Measurements from ENCODE around the gene EIF4EBP3. TPM values are rescaled to one million over a fixed set of nuclear protein-coding genes. Genes with fewer than 3 reads are reported as not detected.

The EIF4EBP3 gene
- total RNA-seq, 1 experiment from 2014 or later, result 8.4 TPM

DNA sequence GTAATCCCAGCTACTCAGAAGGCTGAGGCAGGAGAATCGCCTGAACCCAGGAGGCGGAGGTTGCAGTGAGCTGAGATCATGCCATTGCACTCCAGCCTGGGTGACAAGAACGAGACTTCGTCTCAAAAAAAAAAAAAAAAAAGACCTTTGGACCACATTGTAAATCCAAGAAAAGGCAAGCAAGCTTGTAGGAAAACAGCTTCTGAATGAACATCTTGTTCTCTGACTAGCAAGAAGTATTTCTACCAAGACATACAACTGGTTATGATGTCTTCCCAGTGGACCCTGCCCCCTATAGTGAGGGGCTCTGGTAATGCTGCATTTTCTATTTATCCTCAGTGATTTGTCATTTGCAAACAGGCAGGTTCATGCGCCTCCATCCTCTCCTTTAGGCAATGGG is 4.5 kb upstream of the EIF4EBP3 start:
- ATAC-seq (no peak), DNase-seq (ENCODE audit: low spot score) (no peak)
- Mint-ChIP-seq H3K27ac (no peak overlapping the region), H3K4me1 (peaks cover 12% of the 10 kb centered on the region), H3K27me3 (ENCODE audit: low read depth) (no peaks in the 10 kb centered on the region), H3K9me3 (no peaks in the 10 kb centered on the region), H3K4me3 (no peak overlapping the region), H3K36me3 (peaks cover 48% of the 10 kb centered on the region)
- POLR2A ChIA-PET, result no interaction called here
- CTCF ChIA-PET, result no interaction called here
- TF ChIP-seq, protein P1, sequence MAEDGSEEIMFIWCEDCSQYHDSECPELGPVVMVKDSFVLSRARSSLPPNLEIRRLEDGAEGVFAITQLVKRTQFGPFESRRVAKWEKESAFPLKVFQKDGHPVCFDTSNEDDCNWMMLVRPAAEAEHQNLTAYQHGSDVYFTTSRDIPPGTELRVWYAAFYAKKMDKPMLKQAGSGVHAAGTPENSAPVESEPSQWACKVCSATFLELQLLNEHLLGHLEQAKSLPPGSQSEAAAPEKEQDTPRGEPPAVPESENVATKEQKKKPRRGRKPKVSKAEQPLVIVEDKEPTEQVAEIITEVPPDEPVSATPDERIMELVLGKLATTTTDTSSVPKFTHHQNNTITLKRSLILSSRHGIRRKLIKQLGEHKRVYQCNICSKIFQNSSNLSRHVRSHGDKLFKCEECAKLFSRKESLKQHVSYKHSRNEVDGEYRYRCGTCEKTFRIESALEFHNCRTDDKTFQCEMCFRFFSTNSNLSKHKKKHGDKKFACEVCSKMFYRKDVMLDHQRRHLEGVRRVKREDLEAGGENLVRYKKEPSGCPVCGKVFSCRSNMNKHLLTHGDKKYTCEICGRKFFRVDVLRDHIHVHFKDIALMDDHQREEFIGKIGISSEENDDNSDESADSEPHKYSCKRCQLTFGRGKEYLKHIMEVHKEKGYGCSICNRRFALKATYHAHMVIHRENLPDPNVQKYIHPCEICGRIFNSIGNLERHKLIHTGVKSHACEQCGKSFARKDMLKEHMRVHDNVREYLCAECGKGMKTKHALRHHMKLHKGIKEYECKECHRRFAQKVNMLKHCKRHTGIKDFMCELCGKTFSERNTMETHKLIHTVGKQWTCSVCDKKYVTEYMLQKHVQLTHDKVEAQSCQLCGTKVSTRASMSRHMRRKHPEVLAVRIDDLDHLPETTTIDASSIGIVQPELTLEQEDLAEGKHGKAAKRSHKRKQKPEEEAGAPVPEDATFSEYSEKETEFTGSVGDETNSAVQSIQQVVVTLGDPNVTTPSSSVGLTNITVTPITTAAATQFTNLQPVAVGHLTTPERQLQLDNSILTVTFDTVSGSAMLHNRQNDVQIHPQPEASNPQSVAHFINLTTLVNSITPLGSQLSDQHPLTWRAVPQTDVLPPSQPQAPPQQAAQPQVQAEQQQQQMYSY (CRISPR knock-in tag; IDR thresholded peaks at IDR 0.05), result no peak
- TF ChIP-seq, protein P2, sequence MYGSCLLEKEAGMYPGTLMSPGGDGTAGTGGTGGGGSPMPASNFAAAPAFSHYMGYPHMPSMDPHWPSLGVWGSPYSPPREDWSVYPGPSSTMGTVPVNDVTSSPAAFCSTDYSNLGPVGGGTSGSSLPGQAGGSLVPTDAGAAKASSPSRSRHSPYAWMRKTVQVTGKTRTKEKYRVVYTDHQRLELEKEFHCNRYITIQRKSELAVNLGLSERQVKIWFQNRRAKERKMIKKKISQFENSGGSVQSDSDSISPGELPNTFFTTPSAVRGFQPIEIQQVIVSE (CRISPR knock-in tag; IDR thresholded peaks at IDR 0.05; ENCODE audit: borderline replicate concordance), result no peak
- TF ChIP-seq OVOL2 (CRISPR knock-in tag; IDR thresholded peaks at IDR 0.05; ENCODE audit: borderline replicate concordance) (no peak), NR2C2 (CRISPR knock-in tag; IDR thresholded peaks at IDR 0.05) (no peak), ZNF416 (CRISPR knock-in tag; IDR thresholded peaks at IDR 0.05) (no peak), SP1 (CRISPR knock-in tag; conservative IDR thresholded peaks at IDR 0.05) (no peak), ESRRA (CRISPR knock-in tag; IDR thresholded peaks at IDR 0.05; ENCODE audit: borderline replicate concordance) (no peak), TEAD1 (CRISPR knock-in tag; IDR thresholded peaks at IDR 0.05) (no peak), ZNF263 (CRISPR knock-in tag; IDR thresholded peaks at IDR 0.05; ENCODE audit: low read depth) (no peak)
- TF ChIP-seq, protein P3, sequence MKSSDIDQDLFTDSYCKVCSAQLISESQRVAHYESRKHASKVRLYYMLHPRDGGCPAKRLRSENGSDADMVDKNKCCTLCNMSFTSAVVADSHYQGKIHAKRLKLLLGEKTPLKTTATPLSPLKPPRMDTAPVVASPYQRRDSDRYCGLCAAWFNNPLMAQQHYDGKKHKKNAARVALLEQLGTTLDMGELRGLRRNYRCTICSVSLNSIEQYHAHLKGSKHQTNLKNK (CRISPR knock-in tag; IDR thresholded peaks at IDR 0.05), result no peak

DNA sequence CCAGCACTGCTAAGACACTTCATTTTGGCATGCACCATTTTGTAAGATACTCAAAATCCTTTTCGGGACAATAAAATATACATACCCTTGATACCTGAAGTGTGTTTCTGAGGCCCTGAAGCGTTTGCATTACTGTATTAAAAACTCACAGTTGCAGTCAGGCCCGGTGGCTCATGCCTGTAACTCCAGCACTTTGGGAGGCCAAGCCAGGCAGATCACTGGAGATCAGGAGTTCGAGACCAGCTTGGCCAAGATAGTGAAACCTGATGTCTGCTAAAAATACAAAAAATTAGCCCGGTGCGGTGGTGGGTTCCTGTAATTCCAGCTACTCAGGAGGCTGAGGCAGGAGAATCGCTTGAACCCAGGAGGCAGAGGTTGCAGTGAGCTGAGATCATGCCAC is 2.5 kb upstream of the EIF4EBP3 start:
- Mint-ChIP-seq H3K9me3 (no peaks in the 10 kb centered on the region), H3K27me3 (ENCODE audit: low read depth) (no peaks in the 10 kb centered on the region), H3K4me3 (no peak overlapping the region), H3K27ac (no peak overlapping the region), H3K4me1 (peaks cover 25% of the 10 kb centered on the region), H3K36me3 (peaks cover 36% of the 10 kb centered on the region)
- no peak for DNase-seq (ENCODE audit: low spot score)
- ChIA-PET CTCF (no interaction called here), POLR2A (no interaction called here)
- ATAC-seq, result no peak
- TF ChIP-seq, protein P4, sequence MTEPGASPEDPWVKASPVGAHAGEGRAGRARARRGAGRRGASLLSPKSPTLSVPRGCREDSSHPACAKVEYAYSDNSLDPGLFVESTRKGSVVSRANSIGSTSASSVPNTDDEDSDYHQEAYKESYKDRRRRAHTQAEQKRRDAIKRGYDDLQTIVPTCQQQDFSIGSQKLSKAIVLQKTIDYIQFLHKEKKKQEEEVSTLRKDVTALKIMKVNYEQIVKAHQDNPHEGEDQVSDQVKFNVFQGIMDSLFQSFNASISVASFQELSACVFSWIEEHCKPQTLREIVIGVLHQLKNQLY (CRISPR knock-in tag; IDR thresholded peaks at IDR 0.05), result no peak
- no peak for TF ChIP-seq ESRRA (CRISPR knock-in tag; IDR thresholded peaks at IDR 0.05; ENCODE audit: borderline replicate concordance)
- no peak for TF ChIP-seq ZNF232 (CRISPR knock-in tag; IDR thresholded peaks at IDR 0.05)
- TF ChIP-seq SMAD4 (CRISPR knock-in tag; IDR thresholded peaks at IDR 0.05), result no peak
- TF ChIP-seq CBFB (CRISPR knock-in tag; IDR thresholded peaks at IDR 0.05; ENCODE audit: low read depth), result no peak
- no peak for TF ChIP-seq PRRX2 (CRISPR knock-in tag; IDR thresholded peaks at IDR 0.05)
- TF ChIP-seq, protein P5, sequence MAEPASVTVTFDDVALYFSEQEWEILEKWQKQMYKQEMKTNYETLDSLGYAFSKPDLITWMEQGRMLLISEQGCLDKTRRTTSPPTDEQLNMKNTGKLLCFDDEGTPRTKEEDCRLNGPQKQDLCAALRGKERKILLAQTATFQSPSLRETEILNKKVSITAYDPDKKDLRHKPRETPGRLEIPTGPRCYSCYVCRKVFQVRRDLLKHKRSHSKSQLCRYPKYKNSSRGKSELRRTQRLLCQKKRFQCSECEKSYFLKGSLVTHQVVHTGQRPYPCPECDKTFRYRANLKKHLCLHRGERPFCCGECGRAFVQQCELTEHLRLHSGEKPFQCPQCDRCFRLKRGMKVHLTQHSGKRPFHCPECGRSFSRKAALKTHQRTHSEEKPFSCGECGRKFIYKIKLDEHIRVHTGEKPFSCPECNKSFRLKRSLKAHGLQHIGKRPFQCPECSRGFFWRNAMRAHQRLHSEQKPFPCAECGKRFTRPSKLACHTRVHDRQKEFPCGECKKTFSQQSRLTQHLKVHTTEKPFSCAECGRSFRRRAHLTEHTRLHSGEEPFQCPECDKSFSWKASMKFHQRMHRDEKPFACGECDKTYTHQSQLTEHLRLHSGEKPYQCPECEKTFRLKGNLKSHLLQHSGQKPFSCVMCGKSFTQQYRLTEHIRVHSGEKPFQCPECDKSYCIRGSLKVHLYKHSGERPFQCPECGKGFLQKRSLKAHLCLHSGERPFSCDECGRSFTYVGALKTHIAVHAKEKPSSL (CRISPR knock-in tag; conservative IDR thresholded peaks at IDR 0.05), result no peak
- TF ChIP-seq TCF7 (CRISPR knock-in tag; IDR thresholded peaks at IDR 0.05; ENCODE audit: low read depth), result no peak
- TF ChIP-seq, protein P6, sequence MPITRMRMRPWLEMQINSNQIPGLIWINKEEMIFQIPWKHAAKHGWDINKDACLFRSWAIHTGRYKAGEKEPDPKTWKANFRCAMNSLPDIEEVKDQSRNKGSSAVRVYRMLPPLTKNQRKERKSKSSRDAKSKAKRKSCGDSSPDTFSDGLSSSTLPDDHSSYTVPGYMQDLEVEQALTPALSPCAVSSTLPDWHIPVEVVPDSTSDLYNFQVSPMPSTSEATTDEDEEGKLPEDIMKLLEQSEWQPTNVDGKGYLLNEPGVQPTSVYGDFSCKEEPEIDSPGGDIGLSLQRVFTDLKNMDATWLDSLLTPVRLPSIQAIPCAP (CRISPR knock-in tag; IDR thresholded peaks at IDR 0.05), result no peak
